CD4-positive, alpha-beta T cell treated with Interleukin-10 for 1 hour (primary cell): Measurements from ENCODE around the gene MACC1.

Experiments used
- DNase-seq: peaks from one replicate; pipeline ENCODE4 v3.0.0-alpha.2; 2020

Gene MACC1, protein sequence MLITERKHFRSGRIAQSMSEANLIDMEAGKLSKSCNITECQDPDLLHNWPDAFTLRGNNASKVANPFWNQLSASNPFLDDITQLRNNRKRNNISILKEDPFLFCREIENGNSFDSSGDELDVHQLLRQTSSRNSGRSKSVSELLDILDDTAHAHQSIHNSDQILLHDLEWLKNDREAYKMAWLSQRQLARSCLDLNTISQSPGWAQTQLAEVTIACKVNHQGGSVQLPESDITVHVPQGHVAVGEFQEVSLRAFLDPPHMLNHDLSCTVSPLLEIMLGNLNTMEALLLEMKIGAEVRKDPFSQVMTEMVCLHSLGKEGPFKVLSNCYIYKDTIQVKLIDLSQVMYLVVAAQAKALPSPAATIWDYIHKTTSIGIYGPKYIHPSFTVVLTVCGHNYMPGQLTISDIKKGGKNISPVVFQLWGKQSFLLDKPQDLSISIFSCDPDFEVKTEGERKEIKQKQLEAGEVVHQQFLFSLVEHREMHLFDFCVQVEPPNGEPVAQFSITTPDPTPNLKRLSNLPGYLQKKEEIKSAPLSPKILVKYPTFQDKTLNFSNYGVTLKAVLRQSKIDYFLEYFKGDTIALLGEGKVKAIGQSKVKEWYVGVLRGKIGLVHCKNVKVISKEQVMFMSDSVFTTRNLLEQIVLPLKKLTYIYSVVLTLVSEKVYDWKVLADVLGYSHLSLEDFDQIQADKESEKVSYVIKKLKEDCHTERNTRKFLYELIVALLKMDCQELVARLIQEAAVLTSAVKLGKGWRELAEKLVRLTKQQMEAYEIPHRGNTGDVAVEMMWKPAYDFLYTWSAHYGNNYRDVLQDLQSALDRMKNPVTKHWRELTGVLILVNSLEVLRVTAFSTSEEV

DNA sequence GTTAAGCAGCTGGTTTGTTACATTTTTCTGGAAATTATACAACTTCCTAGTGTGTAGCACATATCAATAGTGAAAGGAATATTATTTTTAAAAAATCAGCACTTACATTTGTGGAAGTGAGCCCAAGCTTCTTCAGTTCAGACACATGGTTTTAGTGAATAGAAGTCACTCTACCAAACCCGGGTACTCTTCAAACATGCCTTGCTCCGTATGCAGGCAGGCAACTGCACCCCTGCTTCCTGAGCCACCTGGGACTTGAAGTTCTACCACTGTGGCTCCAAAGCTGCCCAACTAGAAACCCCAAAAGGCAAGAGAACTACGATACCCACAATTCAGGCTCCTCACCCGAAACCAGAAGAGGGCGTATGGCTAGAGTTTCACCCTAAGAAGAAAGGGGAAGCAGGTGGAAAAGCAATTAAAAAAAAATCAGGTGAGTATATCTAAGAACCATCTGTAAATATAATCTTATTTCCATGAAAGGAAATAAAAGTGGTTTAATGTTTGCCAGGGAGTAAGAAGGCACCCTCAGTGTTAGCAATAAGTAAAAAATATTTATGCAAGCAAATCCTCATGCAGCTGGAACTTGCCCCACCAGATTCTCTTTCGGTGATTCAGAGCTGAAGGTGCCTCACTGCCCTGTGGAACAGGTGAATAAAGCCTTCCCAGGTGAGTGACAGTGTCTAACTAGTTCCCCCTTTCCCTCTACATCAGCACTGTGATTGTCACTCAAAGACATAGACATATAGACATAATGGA, at the start of gene MACC1:
Gene MACC1, minus strand, starts transcription at position 192 of the 756 bp plus-strand sequence. CDS start 55,522 bp downstream, outside the sequence.
- peak; percentile 31 for DNase-seq

DNA sequence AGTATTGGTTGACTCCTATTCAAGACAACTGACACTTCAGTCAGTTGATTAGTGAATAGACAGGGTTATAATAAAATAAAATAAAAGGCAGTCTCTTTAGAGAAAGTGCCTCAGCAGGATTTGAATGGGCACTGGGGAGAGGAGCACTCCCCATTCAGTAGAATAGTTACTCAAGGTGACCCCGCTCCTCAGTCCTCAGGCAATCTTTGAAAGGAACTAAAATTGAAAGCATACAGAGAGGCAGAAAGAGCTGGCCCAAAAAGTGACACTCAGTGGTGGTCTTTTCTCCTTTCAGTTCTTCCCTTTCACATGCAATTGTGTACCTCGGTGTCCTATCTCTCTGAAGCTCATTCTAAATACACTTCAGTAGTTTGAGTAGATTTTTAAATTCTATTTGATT, 47.4 kb upstream of the MACC1 start:
- DNase-seq, result no peak

DNA sequence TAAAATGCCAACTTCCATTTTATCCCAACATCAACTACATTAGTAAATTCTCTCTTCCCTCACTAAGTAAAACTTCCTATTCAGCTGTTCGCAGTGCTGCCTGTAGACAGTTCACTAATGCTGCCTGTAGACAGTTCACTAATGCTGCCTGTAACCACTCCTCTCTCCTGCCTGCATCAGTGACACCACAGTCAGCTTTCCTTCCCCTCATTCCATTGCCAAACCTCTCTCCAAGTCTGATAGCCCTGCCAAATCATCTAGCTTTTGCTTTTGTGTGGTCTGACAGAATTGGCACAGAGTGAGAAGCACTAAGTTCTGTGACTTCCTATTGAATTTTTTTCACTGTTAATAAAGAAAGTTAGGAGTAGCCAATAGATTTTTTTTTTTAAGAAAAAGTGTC, 43.0 kb upstream of the MACC1 start:
- DNase-seq, result no peak

DNA sequence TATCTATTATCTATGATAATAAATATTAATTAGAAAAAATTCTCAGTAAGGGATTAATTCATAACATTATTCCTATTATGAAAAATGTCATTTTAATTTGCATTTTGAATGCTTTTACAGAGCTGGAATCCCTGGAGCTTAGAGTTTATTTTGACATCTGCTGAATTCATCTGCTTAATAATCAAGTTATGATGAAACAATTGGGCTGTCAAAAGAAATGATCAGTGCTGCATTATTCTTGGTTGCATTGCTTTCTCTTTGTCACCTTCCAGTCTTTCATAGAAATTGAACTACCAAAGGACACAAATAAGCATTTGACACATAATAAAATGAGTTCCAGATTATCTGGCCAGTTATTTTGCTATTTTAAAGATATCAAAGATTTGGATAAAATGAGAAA, 40.0 kb upstream of the MACC1 start:
- no peak for DNase-seq

DNA sequence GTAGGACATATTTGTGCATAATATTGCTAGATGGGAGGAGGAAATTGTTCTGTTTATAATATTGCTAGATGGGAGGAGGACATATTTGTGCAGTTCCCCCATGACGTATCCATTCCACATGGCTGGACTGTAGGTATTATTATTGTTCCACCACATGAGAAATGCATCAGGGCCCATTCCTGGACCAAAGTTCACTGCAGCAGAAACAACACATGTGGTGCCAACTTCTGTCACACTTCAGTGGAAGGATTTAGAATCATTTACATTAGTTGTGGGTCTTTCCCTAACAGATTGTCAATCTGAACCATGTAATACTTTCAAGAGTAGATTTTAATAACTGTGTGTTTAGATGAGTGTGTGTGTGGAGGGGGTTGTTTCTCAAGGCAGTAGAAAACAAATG, 32.7 kb upstream of the MACC1 start:
- no peak for DNase-seq

DNA sequence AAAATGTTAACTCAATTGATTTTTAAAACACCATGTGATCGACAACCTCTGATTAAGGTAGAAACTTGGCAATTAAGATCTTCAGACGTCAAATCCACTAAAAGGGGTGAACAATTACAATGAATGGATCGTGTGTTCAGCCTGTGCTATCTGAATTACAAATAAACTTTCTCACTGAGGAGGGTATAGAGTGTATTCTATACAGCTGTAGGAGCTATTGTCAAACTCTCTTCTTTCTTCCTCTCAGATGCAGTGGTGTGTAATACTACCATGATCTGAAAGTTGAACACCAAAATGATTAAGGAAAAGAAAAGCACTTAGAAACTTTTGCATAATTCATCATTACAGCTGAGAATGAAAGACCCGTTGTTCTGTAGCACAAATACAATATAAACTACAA, 32.2 kb upstream of the MACC1 start:
- no peak for DNase-seq

DNA sequence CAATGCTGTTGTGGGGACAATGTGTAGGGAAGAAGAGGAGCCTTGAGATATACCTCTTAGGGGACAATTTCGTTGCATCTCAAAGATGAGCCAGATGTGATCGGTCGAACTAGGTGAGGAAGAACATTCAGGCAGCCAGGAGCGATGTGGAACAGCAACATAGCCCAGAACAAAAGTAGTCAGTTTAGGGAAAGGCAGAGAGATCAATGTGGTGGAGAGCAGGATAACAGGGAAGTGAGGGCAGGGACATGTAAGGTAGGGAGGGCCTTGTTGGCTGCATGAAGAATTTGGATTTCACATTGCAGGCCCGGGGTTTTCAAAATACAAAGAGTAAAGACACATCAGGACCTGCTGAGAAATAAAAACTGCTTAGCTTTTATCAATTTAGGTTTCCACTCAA, 29.1 kb upstream of the MACC1 start:
- no peak for DNase-seq

DNA sequence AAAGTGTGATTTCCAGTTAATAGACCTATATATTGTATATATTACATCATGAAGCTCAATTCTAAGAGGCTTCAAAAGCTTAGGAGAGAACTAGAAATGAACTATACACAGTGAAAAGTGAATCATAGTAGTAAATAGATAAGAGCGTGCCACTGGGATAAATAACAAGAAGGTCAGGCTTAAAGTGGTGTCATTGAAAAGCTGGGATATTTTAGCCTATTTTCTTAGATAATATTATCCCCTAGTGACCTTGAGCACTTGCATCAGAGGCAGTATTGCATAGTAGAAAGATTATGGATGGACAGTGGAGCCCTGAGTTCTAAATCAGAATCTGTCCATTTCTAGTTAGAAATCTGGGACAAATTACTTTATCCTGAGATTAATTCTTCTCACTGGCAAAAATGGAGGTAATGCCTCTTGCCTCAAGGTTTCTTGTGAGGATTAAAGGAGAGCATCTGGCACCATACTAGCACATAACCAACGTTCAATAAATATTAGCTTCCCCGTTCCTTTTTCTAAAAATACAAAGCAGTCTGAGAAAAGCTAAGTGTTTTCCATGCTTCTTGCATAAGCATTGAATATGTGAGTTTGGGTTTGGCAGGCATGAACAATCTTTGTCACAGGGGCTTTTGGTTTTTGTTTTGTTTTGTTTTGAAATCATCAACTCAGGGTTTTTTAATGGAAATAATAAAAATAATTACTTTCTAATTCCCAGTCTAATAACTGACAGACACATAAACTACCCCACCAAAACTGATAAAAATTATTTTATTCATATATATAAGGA, 27.3 kb upstream of the MACC1 start:
- no peak for DNase-seq

DNA sequence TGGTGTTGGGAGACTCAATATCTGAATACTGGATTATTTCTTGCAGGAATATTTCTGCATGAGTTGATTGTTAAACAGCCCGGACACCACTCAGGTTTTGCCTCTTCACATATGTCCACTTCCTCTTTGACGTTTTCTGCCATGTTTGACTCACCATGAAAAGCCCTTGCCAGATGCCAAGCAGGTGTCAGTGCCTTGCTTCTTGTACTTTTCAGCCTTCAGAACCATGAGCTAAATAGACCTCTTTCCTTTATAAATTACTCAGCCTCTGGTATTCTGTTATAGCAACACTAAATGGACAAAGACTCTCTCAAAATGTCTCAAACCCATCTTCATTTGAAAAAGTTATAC, 24.7 kb upstream of the MACC1 start:
- DNase-seq, result no peak

DNA sequence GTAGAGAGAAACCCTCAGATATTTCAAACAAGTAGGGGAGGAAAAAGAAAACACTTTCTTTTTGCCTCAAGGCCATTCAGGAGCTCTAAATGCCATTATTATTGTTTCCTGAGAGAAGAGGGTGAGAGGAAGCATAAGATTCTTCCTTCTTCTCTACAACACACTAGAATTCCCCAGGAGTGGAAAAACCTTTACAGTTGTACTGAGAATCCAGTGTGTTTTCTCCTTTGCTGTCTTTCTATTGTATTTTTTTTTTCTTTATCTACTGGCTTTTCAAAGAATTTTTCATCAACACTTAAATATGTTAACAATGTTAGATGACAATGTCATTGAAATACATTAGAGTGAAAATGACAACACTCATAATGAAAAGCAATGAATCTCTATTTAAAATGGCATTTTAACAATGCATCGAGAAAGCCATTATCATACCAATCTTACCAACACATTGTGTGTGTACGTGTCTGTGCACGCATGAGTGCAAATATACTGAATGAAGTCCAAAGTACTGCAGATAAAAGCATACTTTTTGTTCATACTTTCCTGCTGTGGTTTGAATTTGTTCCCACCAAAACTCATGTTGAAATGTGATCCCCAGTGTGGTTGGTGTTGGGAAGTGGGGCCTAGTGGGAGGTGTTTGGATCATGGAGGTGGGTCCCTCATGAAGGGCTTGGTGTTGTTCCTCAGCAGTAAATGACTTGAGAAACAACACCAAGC, 24.2 kb upstream of the MACC1 start:
- DNase-seq, result no peak

DNA sequence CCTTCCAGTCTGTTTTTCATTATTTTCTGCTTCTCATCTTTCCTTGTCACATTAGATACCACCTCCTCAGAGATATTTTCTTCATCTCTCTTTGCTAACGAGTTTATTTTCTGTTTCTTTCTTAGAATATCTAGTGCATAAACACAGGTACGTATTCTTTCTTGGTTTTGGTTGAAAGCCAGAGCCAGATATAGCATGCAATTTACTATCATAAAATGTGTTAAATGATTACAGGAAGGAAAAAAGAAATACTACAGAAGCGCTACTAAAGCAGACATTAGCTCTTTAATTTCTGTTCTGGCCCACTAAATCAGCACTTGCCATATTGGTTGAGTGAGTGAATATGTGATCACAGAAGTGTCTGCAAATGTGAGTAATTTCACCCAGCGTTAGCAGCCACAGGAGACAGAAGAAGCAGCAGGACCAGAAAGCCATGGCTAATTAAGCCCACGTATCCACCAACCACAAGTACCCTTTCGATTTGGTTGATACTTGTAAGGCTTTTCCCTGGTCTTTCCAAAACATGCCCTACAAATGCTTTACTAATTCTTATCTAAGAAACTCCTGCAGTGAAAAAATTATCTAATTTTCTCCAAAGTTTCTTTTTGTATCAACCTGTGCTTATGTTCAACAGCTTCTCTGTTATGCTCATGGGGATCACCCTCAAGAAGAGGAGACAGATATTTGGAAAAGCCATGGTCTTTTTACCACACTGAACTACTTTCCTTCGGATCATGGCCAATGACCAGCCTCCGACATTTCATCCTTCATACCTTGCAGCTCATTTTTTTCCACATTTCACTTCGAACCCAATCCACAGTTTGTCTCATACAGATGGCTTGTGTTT, 23.1 kb upstream of the MACC1 start:
- no peak for DNase-seq

DNA sequence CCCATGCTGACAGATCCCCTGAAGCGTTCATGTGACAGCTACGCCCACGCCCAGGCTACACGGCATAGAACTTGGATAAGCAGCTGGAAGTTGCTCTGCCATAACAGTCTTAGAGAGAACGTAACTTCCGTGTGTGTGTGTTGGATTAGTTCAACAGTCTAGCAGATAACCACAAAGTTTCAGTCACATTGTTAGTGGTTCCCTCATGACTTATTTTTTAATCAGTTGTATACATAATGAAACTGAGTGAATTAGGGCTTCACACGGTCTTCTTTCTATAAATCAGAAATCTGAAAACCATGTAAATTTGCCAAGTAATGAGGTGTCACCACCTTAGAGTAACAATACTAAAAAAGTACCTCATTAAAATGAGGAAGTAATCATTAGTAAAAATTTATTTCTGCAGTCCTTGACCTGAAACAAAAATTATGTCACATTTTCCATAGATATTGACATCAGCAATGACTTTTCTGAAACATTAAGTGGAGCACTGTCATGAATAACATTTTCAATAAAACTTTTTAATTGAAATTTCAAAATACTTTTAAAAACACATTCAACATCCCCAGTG, 21.7 kb upstream of the MACC1 start:
- peak; percentile 12 for DNase-seq

DNA sequence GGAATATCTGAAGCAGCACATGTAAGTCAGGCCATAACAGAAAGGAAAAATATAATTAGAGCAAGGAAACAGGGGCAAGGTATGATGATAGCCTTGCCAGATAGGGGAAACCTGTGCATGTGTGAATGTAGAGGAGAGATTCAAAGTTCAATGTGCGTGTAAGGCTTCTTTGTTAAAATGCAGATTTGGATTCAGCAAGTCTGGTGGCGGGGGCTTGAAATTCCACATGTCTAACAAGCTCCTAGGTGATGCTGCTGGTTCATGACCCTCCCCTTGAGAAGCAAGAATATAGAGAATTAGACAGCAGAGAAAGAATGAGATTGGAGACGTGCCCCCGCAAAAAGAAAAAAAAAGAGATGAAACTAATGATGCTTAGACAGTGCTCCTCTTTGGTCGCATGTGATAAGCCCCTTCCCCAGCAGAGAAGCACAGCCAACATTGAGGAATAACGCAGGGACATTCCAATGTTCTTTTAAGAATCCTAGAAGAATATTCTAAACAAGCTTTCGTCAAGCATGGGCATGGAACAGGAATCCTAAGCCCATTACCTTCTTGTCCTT, 21.1 kb upstream of the MACC1 start:
- no peak for DNase-seq

DNA sequence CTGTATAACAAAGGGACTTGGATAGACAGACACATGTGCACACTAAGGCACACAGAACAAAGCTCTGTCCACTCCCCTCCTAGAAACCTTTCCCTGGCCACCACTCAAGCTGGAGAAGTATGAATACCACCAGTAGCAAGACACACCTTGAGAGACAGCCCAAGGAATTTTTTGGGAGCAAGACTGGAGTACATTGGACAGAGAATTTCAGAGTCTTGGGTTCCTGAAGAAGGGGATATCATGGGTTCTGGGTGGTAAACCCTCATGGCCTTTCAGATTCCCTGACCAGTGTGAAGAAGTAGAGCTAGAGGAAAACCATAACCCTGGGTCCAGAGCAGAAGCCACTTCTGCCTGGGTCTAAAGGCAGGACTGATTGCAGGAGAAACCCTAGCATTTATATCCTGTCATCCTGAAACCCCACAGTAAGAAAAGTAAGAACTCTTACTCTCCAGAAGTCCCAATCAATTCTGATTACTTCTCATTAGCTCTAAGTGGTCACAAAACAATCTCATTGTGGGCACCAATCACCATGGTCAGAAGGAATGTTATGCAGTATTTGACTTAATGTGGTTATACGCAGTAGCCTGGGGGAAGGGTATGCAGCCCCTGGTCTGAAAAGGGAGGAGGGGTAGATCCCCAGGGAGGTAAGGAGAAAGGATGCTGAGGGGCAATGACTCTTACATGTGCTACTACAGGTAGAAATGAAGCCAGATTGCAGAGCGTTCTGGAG, 20.4 kb upstream of the MACC1 start:
- no peak for DNase-seq

DNA sequence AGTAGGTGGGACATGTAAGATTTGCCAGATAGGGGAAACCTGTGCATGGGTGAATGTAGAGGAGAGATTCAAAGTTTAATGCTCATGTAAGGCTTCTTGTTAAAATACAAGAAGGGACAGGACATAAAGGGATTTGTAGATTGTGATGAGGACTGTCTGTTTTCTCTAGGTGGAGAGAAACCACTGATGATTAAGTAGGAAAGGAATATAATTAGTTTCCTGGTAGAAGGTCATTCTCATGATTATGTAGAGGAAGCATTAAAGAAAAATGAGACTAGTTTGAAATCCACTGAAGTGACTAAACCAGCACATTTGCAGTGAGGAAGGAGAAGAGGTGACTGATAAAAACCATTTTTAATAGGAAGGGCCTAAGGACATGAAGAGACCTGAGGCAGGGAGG, 19.6 kb upstream of the MACC1 start:
- DNase-seq, result no peak

DNA sequence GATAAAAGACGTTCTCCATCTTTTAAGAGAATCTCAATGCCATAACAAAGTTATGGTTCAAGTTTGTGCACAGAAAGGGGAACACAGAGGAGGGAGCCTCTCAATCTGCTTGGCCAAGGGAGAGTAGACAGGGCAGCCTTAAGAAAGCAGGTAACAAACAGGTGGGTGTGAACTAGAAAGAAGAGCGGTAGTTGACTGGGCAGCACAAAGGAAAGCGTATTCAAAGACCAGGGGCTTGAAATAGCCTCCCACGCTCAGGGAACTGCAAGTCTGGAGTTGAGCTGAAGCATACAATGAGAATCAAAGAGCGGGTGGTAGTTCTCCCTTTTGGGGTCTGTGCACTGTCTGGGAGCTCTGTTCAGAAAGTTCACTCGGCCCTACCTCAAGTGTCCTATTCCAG, 18.9 kb upstream of the MACC1 start:
- no peak for DNase-seq

DNA sequence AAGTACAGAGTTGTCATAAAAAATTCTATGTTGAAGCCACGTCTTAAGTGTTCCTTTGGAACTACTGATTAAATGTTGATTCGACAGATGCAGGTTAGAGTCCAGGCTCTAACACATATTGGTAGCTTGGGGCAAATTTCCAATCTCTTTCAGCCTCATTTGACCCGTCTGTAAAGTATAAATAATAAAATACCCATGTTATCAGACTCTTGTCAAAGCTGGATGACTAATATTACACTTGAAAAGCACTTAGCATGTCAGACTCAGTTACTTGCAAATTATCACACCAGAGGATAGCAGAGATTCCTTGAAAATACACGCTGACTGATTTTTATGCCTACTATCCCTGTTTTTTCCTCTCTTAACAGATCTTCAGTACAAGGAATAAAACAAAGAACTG, 18.1 kb upstream of the MACC1 start:
- no peak for DNase-seq

DNA sequence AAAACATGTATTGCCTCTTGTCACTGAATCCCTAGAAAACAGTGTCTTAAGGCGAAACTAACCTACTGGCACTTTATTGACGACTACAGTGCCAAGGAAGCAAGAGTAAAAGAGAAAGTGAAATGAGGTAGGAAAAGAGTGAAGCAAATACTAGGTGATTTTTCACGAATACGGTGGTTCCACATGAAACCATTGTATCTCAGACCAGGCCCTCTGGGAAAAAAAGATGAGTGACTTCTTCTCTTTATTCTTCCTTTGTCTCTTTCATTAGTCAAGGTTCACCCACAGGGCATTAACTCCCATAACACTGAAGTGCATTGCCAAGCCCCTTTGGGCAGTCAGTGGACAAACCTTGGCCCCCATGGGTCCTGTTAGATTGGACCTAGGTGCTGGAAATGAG, 16.2 kb upstream of the MACC1 start:
- DNase-seq, result no peak

DNA sequence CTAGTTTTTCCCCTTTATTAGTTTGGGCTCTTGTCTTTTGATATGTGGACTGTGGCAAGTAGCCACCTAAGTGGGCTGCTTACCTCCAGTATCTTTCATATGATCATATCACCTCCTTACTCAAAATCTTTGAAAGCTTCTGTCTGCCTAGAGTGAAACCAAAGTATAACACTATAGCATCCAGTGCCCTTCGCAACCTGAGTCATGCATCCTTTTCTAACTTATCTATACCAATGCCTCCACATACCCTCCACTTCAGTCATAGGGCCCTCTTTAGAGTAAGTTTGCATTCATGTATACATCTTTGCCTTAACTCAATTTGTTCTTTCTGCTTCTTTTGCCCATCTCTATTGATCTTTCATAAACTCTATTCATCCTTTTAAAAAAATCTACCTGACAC, 15.7 kb upstream of the MACC1 start:
- no peak for DNase-seq
